SK-N-SH treated with all-trans-retinoic acid at 6 μM for 48 hours (cell line): ENCODE results near the gene CNTN2.

ENCODE experiments used
- ATAC-seq: fragments of 200-7000 bp; cut with Tn5 transposase; 3 replicates; pipeline ENCODE4 v1.9.1; 2020; ENCODE audit warnings: mild to moderate bottlenecking, moderate library complexity
- ARNTL ChIP-seq: fragments of 450-650 bp; formaldehyde crosslinking; IDR thresholded peaks from 2 replicates; pipeline ENCODE4 v1.5.0; 2020; ENCODE audit warnings: low read depth, mild to moderate bottlenecking, moderate library complexity, borderline replicate concordance
- BACH2 ChIP-seq: fragments of 250-450 bp; sonication (Bioruptor Pico); IDR thresholded peaks from 2 replicates; pipeline ENCODE4 v1.9.0; 2021; ENCODE audit warnings: mild to moderate bottlenecking, borderline replicate concordance
- CREB5 ChIP-seq: fragments of 250-450 bp; sonication (Bioruptor Pico); IDR thresholded peaks from 2 replicates; pipeline ENCODE4 v1.5.1; 2020; ENCODE audit warnings: low read depth, mild to moderate bottlenecking, moderate library complexity
- CSDC2 ChIP-seq: fragments of 250-450 bp; sonication (Bioruptor Pico); IDR thresholded peaks from 2 replicates; pipeline ENCODE4 v1.5.0; 2020; ENCODE audit warnings: mild to moderate bottlenecking, moderate library complexity
- CSRNP3 ChIP-seq: fragments of 250-450 bp; sonication (Bioruptor Pico); IDR thresholded peaks from 2 replicates; pipeline ENCODE4 v1.5.1; 2021; ENCODE audit warnings: mild to moderate bottlenecking, moderate library complexity
- ESRRG ChIP-seq: fragments of 250-450 bp; sonication (Bioruptor Pico); IDR thresholded peaks from 2 replicates; pipeline ENCODE4 v1.6.1; 2021; ENCODE audit warnings: mild to moderate bottlenecking
- GLIS3 ChIP-seq: fragments of 250-450 bp; sonication (Bioruptor Pico); IDR thresholded peaks from 2 replicates; pipeline ENCODE4 v1.5.0; 2020; ENCODE audit warnings: mild to moderate bottlenecking, moderate library complexity
- ISL1 ChIP-seq: fragments of 250-450 bp; sonication (Bioruptor Pico); IDR thresholded peaks from 2 replicates; pipeline ENCODE4 v2.1.2; 2022; ENCODE audit warnings: mild to moderate bottlenecking, moderate library complexity
- OSR1 ChIP-seq: fragments of 250-450 bp; sonication (Bioruptor Pico); IDR thresholded peaks from 2 replicates; pipeline ENCODE4 v1.8.0; 2022; ENCODE audit warnings: moderate library complexity, mild to moderate bottlenecking, inconsistent platforms
- PPARA ChIP-seq: fragments of 250-450 bp; sonication (Bioruptor Pico); IDR thresholded peaks from 2 replicates; pipeline ENCODE4 v1.5.0; 2020; ENCODE audit warnings: mild to moderate bottlenecking, borderline replicate concordance
- RARB ChIP-seq: fragments of 250-450 bp; sonication (Bioruptor Pico); IDR thresholded peaks from 2 replicates; pipeline ENCODE4 v1.8.0; 2021; ENCODE audit warnings: mild to moderate bottlenecking, moderate library complexity
- SNAI2 ChIP-seq: fragments of 250-450 bp; sonication (Bioruptor Pico); IDR thresholded peaks from 2 replicates; pipeline ENCODE4 v1.5.0; 2020; ENCODE audit warnings: mild to moderate bottlenecking, moderate library complexity
- TCF4 ChIP-seq: fragments of 250-450 bp; sonication (Bioruptor Pico); IDR thresholded peaks from 2 replicates; pipeline ENCODE4 v1.8.0; 2021; ENCODE audit warnings: mild to moderate bottlenecking, moderate library complexity, borderline replicate concordance
- TOX ChIP-seq: fragments of 250-450 bp; sonication (Bioruptor Pico); IDR thresholded peaks from 2 replicates; pipeline ENCODE4 v1.8.0; 2021; ENCODE audit warnings: mild to moderate bottlenecking, moderate library complexity, borderline replicate concordance
- ZC3H10 ChIP-seq: fragments of 250-450 bp; sonication (Bioruptor Pico); IDR thresholded peaks from 2 replicates; pipeline ENCODE4 v1.5.1; 2021; ENCODE audit warnings: mild to moderate bottlenecking, moderate library complexity
- ZFP3 ChIP-seq: fragments of 250-450 bp; sonication (Bioruptor Pico); IDR thresholded peaks from 2 replicates; pipeline ENCODE4 v1.5.0; 2020; ENCODE audit warnings: mild to moderate bottlenecking, moderate library complexity
- ZFP30 ChIP-seq: fragments of 450-650 bp; formaldehyde crosslinking; IDR thresholded peaks from 2 replicates; pipeline ENCODE4 v1.5.0; 2022; ENCODE audit warnings: mild to moderate bottlenecking, moderate library complexity
- ZNF565 ChIP-seq: fragments of 450-650 bp; formaldehyde crosslinking; conservative IDR thresholded peaks from 2 replicates; pipeline ENCODE4 v1.5.0; 2020; ENCODE audit warnings: low read depth, mild to moderate bottlenecking, moderate library complexity
- ZNF70 ChIP-seq: fragments of 450-650 bp; formaldehyde crosslinking; IDR thresholded peaks from 2 replicates; pipeline ENCODE4 v1.5.0; 2020; ENCODE audit warnings: mild to moderate bottlenecking, moderate library complexity
- ZNF8 ChIP-seq: fragments of 450-650 bp; formaldehyde crosslinking; IDR thresholded peaks from 2 replicates; pipeline ENCODE4 v1.5.0; 2020; ENCODE audit warnings: mild to moderate bottlenecking, moderate library complexity
- TF ChIP-seq, protein P1 (sequence below): fragments of 250-450 bp; sonication (Bioruptor Pico); IDR thresholded peaks from 2 replicates; pipeline ENCODE4 v1.8.0; 2021; ENCODE audit warnings: low read depth, mild to moderate bottlenecking, moderate library complexity, borderline replicate concordance
- TF ChIP-seq, protein P2 (sequence below): fragments of 250-450 bp; sonication (Bioruptor Pico); IDR thresholded peaks from 2 replicates; pipeline ENCODE4 v1.8.0; 2020; ENCODE audit warnings: mild to moderate bottlenecking, moderate library complexity, borderline replicate concordance

The CNTN2 gene

GRCh38 chr1:205030241-205030640 is 12.8 kb upstream of the CNTN2 start (continued):
- no peak for TF ChIP-seq TCF4 (CRISPR knock-in tag)
- no peak for TF ChIP-seq ZNF565 (CRISPR knock-in tag)
- TF ChIP-seq CSDC2: no peak

DNA sequence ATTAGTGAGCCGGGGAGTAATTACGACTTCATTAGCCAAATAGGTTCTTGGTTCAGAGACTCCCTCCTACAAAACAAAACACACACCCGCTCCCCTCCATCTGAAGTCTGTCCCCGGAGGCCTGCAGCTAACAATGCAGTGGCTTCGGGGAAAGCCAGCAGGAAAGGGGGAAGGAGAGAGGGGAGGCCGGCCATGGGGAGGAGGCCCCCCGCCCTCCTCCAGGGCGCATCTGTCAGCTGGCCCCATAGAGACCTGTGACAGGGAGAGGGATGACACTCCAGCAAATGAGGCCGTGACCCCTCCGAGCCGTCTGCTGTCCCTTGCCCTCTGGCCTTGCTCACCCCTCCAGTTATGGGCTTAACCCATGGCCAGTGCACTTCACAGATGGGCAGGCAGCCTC is 12.1 kb upstream of the CNTN2 start:
- no peak for ATAC-seq
- TF ChIP-seq, protein P1, sequence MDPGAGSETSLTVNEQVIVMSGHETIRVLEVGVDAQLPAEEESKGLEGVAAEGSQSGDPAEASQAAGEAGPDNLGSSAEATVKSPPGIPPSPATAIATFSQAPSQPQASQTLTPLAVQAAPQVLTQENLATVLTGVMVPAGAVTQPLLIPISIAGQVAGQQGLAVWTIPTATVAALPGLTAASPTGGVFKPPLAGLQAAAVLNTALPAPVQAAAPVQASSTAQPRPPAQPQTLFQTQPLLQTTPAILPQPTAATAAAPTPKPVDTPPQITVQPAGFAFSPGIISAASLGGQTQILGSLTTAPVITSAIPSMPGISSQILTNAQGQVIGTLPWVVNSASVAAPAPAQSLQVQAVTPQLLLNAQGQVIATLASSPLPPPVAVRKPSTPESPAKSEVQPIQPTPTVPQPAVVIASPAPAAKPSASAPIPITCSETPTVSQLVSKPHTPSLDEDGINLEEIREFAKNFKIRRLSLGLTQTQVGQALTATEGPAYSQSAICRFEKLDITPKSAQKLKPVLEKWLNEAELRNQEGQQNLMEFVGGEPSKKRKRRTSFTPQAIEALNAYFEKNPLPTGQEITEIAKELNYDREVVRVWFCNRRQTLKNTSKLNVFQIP (CRISPR knock-in tag): no peak
- no peak for TF ChIP-seq OSR1 (CRISPR knock-in tag)

DNA sequence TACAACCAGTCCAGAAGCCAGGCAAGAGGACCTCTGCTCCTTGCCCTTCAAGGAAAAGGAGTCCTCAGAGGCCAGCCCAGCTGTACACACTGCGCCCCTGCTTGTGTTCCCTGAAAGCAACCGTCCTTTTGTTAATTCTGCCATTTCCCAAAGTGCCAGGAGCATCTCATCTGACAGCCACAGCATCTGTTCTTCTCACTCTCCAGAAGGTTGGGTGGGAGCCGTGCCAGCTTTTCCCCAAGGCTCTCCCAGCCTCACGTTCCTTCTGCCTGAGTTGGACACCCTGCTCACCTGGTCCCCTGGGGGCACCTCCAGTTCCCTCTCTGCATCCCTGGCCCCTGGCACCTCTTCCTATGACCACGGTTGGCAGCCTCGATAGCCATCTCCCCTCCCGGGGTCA is 10.5 kb upstream of the CNTN2 start:
- TF ChIP-seq, protein P2, sequence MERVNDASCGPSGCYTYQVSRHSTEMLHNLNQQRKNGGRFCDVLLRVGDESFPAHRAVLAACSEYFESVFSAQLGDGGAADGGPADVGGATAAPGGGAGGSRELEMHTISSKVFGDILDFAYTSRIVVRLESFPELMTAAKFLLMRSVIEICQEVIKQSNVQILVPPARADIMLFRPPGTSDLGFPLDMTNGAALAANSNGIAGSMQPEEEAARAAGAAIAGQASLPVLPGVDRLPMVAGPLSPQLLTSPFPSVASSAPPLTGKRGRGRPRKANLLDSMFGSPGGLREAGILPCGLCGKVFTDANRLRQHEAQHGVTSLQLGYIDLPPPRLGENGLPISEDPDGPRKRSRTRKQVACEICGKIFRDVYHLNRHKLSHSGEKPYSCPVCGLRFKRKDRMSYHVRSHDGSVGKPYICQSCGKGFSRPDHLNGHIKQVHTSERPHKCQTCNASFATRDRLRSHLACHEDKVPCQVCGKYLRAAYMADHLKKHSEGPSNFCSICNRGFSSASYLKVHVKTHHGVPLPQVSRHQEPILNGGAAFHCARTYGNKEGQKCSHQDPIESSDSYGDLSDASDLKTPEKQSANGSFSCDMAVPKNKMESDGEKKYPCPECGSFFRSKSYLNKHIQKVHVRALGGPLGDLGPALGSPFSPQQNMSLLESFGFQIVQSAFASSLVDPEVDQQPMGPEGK (CRISPR knock-in tag): no peak
- TF ChIP-seq OSR1 (CRISPR knock-in tag) (no peak), ZNF565 (CRISPR knock-in tag) (no peak), PPARA (no peak), CSDC2 (no peak), ZC3H10 (no peak), ZNF8 (CRISPR knock-in tag) (no peak), SNAI2 (CRISPR knock-in tag) (no peak), BACH2 (CRISPR knock-in tag) (no peak), CSRNP3 (no peak), ZFP30 (CRISPR knock-in tag) (no peak), ZNF70 (no peak), TOX (no peak), CREB5 (no peak), ESRRG (CRISPR knock-in tag) (no peak), ZFP3 (CRISPR knock-in tag) (no peak), GLIS3 (no peak), ISL1 (CRISPR knock-in tag) (no peak), RARB (CRISPR knock-in tag) (no peak)
- no peak for ATAC-seq

DNA sequence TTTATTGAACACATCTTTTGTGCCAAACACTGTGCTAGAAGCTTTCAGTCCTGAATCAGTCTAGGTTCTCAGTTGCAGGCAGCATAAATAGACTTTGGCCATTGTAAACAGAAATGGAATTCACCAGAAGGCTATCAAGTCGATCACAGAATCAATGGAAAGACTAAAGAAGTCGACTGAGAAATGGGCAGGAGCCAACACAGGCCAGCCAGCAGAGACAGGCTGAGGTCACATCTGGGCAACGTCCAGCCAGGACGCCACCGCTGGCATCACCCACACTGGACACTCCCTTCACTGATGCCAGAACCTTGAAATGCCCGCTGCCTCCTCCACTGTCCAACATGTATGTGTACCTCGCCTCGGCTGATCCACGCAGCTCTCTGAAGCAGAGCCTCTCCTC is 5.5 kb upstream of the CNTN2 start:
- no peak for ATAC-seq
- TF ChIP-seq TOX: no peak
- TF ChIP-seq ZNF8 (CRISPR knock-in tag): no peak
- TF ChIP-seq RARB (CRISPR knock-in tag): no peak
- no peak for TF ChIP-seq ARNTL
- TF ChIP-seq, protein P2 (CRISPR knock-in tag): no peak
- no peak for TF ChIP-seq ZFP30 (CRISPR knock-in tag)
- no peak for TF ChIP-seq ZNF565 (CRISPR knock-in tag)
- TF ChIP-seq ISL1 (CRISPR knock-in tag): no peak
- no peak for TF ChIP-seq ZFP3 (CRISPR knock-in tag)
- TF ChIP-seq ESRRG (CRISPR knock-in tag): no peak
- TF ChIP-seq CREB5: no peak
